Mesenchymal stem cell (in vitro differentiated cells and primary cell): Measurements from ENCODE around the gene MAGEB6.

Experiments used
- DNase-seq: peaks from one replicate; pipeline ENCODE4 v3.0.0-alpha.2; 2013
- H2AFZ ChIP-seq: one replicate; pipeline ENCODE4 v1.6.1; 2013; ENCODE audit warnings: low read depth, mild to moderate bottlenecking, control low read depth, inconsistent platforms, low read length, moderate library complexity
- H2AK5ac ChIP-seq: 2 replicates; pipeline ENCODE4 v1.6.1; 2013; ENCODE audit warnings: low read length, moderate library complexity, mild to moderate bottlenecking, inconsistent platforms; ENCODE audit not compliant: severe bottlenecking
- H2BK120ac ChIP-seq: one replicate; pipeline ENCODE4 v1.6.1; 2013; ENCODE audit warnings: low read depth, mild to moderate bottlenecking, inconsistent platforms, low read length, moderate library complexity
- H2BK12ac ChIP-seq, 2 experiments: one replicate each; pipeline ENCODE4 v1.6.1; 2013; ENCODE audit warnings: inconsistent platforms in 2 of 2, low read length in 2 of 2, mild to moderate bottlenecking in 2 of 2, moderate library complexity in 2 of 2, control low read depth in 1 of 2
- H2BK15ac ChIP-seq: one replicate; pipeline ENCODE4 v1.6.1; 2013; ENCODE audit warnings: mild to moderate bottlenecking, low read depth, inconsistent platforms; ENCODE audit not compliant: poor library complexity, severe bottlenecking
- H2BK5ac ChIP-seq: 2 replicates; pipeline ENCODE4 v1.6.1; 2013; ENCODE audit warnings: low read depth, mild to moderate bottlenecking, low read length, control low read depth, inconsistent platforms; ENCODE audit not compliant: poor library complexity, severe bottlenecking
- H3K14ac ChIP-seq, 2 experiments: one replicate each; pipeline ENCODE4 v1.6.1; 2013; ENCODE audit warnings: inconsistent platforms in 2 of 2, low read length in 2 of 2, control low read depth in 1 of 2, mild to moderate bottlenecking in 1 of 2, moderate library complexity in 1 of 2
- H3K18ac ChIP-seq, 2 experiments: one replicate each; pipeline ENCODE4 v1.6.1; 2013; ENCODE audit warnings: inconsistent platforms in 2 of 2, low read length in 2 of 2, control low read depth in 1 of 2, low read depth in 1 of 2, mild to moderate bottlenecking in 1 of 2
- H3K23ac ChIP-seq, 2 experiments: one replicate each; pipeline ENCODE4 v1.6.1; 2013; ENCODE audit warnings: inconsistent platforms in 2 of 2, low read length in 2 of 2, mild to moderate bottlenecking in 2 of 2, moderate library complexity in 2 of 2, control low read depth in 1 of 2
- H3K27ac ChIP-seq: 2 replicates; pipeline ENCODE4 v1.5.1; 2013; ENCODE audit warnings: mild to moderate bottlenecking, moderate library complexity, low read length, control low read depth, inconsistent platforms; ENCODE audit not compliant: poor library complexity, severe bottlenecking
- H3K27me3 ChIP-seq, 2 experiments: 2 replicates each; pipeline versions ENCODE4 v1.6.1 to v1.7.0; 2013; ENCODE audit warnings: low read length in 2 of 2, mild to moderate bottlenecking in 2 of 2, moderate library complexity in 2 of 2, control low read depth in 1 of 2, inconsistent platforms in 1 of 2; ENCODE audit not compliant: control insufficient read depth in 1 of 2, insufficient read depth in 1 of 2
- H3K36me3 ChIP-seq, 2 experiments: 2 replicates each; pipeline versions ENCODE4 v1.6.1 to v1.7.0; 2013; ENCODE audit warnings: low read length in 2 of 2, control low read depth in 1 of 2, inconsistent platforms in 1 of 2, low read depth in 1 of 2, mild to moderate bottlenecking in 1 of 2; ENCODE audit not compliant: insufficient read depth in 2 of 2, control insufficient read depth in 1 of 2
- H3K4ac ChIP-seq, 2 experiments: one replicate each; pipeline ENCODE4 v1.6.1; 2013; ENCODE audit warnings: inconsistent platforms in 2 of 2, low read length in 2 of 2, mild to moderate bottlenecking in 2 of 2, moderate library complexity in 2 of 2, control low read depth in 1 of 2, low read depth in 1 of 2
- H3K4me1 ChIP-seq: 2 replicates; pipeline ENCODE4 v1.6.1; 2013; ENCODE audit warnings: low read depth, low read length, control low read depth; ENCODE audit not compliant: control insufficient read depth, insufficient read depth
- H3K4me2 ChIP-seq: 2 replicates; pipeline ENCODE4 v1.6.1; 2013; ENCODE audit warnings: low read length, mild to moderate bottlenecking, inconsistent platforms; ENCODE audit not compliant: poor library complexity, severe bottlenecking
- H3K4me3 ChIP-seq, 2 experiments: 2 replicates each; pipeline versions ENCODE4 v1.5.1 to v1.7.0; 2013; ENCODE audit warnings: low read length in 2 of 2, mild to moderate bottlenecking in 2 of 2, control low read depth in 1 of 2, low read depth in 1 of 2; ENCODE audit not compliant: insufficient read depth in 1 of 2
- H3K79me1 ChIP-seq: replicated peaks from 2 replicates; pipeline ENCODE4 v1.6.1; 2013; ENCODE audit warnings: mild to moderate bottlenecking, control low read depth, low read length, inconsistent platforms; ENCODE audit not compliant: poor library complexity, severe bottlenecking
- H3K9ac ChIP-seq: 2 replicates; pipeline ENCODE4 v1.7.0; 2013; ENCODE audit warnings: mild to moderate bottlenecking, low read length, moderate library complexity
- H3K9me3 ChIP-seq: 2 replicates; pipeline ENCODE4 v1.7.0; 2013; ENCODE audit warnings: mild to moderate bottlenecking, low read length; ENCODE audit not compliant: control insufficient read depth
- H4K8ac ChIP-seq: one replicate; pipeline ENCODE4 v1.6.1; 2013; ENCODE audit warnings: inconsistent platforms, mild to moderate bottlenecking, low read length, moderate library complexity
- H4K91ac ChIP-seq: one replicate; pipeline ENCODE4 v1.6.1; 2013; ENCODE audit warnings: mild to moderate bottlenecking, low read length, inconsistent platforms
- WGBS: methylation state at CpG from one replicate; pipeline ENCODE4 v1.1.7; 2013; ENCODE audit warnings: mixed read lengths; 5-methylcytosine and 5-hydroxymethylcytosine counted together

The MAGEB6 gene

GRCh38 chrX:26234177-26234576 is 41.9 kb downstream of the MAGEB6 start:
- H3K4me1 ChIP-seq: no peaks in the 10 kb centered on the region
- H3K18ac ChIP-seq: no peak overlapping the region
- H3K27ac ChIP-seq: no peak overlapping the region
- no peaks in the 10 kb centered on the region for H3K27me3 ChIP-seq
- H2AK5ac ChIP-seq: no peak overlapping the region
- H2BK12ac ChIP-seq: no peak overlapping the region
- H4K91ac ChIP-seq: no peak overlapping the region
- H2AFZ ChIP-seq: no peak overlapping the region
- H3K23ac ChIP-seq: no peak overlapping the region
- H3K4ac ChIP-seq: no peak overlapping the region
- WGBS: no CpG with 5 or more reads among the region's 1 CpG
- H3K79me1 ChIP-seq: no peaks in the 10 kb centered on the region
- no peak overlapping the region for H2BK15ac ChIP-seq
- H3K14ac ChIP-seq: no peak overlapping the region
- no peaks in the 10 kb centered on the region for H3K36me3 ChIP-seq
- no peak overlapping the region for H2BK5ac ChIP-seq
- H2BK120ac ChIP-seq: no peak overlapping the region
- H3K9ac ChIP-seq: no peak overlapping the region
- no peak overlapping the region for H3K4me3 ChIP-seq
- H3K4me2 ChIP-seq: no peak overlapping the region
- H3K9me3 ChIP-seq: no peaks in the 10 kb centered on the region
- no peak overlapping the region for H4K8ac ChIP-seq
- DNase-seq: no peak
